Right cardiac atrium (tissue), 5 donors: Measurements from ENCODE around the gene COL24A1. TPM values are rescaled to one million over a fixed set of nuclear protein-coding genes. Genes with fewer than 3 reads are reported as not detected.

Experiments
- ATAC-seq, 2 donors: fragments of 200-7000 bp; cut with Tn5 transposase; one replicate each; pipeline versions ENCODE4 v1.8.0 to v1.9.1; 2020; ENCODE audit warnings: moderate library complexity in 2 of 2, mild to moderate bottlenecking in 1 of 2
- DNase-seq, 3 donors: peaks; one replicate each; pipeline ENCODE4 v3.0.0-alpha.2; 2020
- H3K27ac ChIP-seq: one replicate; pipeline ENCODE4 v1.5.1; 2013; ENCODE audit warnings: mild to moderate bottlenecking, low read length, control low read depth, moderate library complexity
- H3K27me3 ChIP-seq: one replicate; pipeline ENCODE4 v1.6.1; 2013; ENCODE audit not compliant: control insufficient read depth, insufficient read depth
- H3K4me1 ChIP-seq: one replicate; pipeline ENCODE4 v1.6.1; 2013; ENCODE audit warnings: low read length; ENCODE audit not compliant: control insufficient read depth, insufficient read depth
- H3K4me3 ChIP-seq: one replicate; pipeline ENCODE4 v1.5.1; 2013; ENCODE audit warnings: low read length, control low read depth
- H3K9me3 ChIP-seq: one replicate; pipeline ENCODE4 v1.6.1; 2013; ENCODE audit warnings: low read length; ENCODE audit not compliant: control insufficient read depth
- WGBS: extraction: QIAGEN DNeasy Blood & Tissue Kit; methylation state at CpG from one replicate; pipeline ENCODE4 v1.1.7; 2013; 5-methylcytosine and 5-hydroxymethylcytosine counted together
- intact Hi-C, 4 donors: fragments of 100-400 bp; cut with DNase I; formaldehyde crosslinking; loops; one replicate each; pipeline versions ENCODE4 v1.11.0 to v1.14.0; 2022 to 2023
- polyA plus RNA-seq: library from polyadenylated mRNA; stranded (reverse); fragments of 200-250 nt; gene quantifications from one replicate; pipeline ENCODE4 v1.2.3, GENCODE V29; 2013
- total RNA-seq, 4 donors: library from RNA; stranded (reverse); fragmentation: NEBNext Ultra II Directional; extraction: Animal tissue kit (Norgen Biotek cat#: 25700); gene quantifications; one replicate each; pipeline ENCODE4 v1.2.1, GENCODE V29; 2021
- donor health status: healthy with polysubstance abuse.
- donor health status: DM: no; HTN: yes; CAD: no.
- donor health status: DM: no; HTN: no; CAD: no.
- donor health status: DM: no; HTN: yes; CAD: no; lungs with severe emphysema.
- donor health status: DM: yes; HTN: yes; CAD: no.

Gene COL24A1
- total and polyA plus RNA-seq, 5 donors, result 0.93 to 6.9 (median 4.7) TPM

DNA sequence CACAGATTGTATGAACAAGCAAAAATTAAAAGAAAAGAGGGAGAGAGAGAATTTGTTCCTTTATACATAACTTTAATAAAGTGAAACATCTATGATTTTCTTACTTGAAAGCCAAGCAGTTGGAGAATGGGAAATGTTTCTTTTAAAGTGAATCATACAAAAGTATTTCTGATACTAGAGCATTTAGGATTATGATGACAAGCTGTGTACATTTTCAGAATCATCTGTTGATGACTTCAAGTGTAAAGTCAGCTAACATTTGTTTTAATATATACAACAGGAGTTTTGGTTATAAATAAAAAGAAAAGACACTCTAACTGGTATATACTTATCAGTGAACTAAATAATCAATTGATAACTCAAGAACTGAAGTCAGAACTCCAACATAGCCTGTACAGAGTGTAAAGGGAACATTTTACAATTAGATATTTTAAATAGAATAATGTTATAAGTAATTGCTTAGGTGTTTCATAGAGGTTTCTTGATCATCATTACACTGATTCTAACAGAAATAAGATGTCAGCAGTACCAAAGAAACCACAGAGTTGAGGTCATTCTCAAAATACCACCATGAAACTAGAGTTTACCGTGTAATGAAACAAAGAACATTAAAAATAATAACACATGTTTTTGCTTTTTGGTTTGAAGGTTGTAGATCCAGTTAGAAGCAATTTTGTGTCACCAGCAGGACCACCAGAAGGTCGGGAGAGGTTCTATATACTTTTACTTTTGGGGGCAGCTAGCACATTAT is 103.4 kb downstream of the COL24A1 start:
- Histone ChIP-seq H3K9me3 (no peaks in the 10 kb centered on the region), H3K27me3 (no peaks in the 10 kb centered on the region), H3K4me1 (no peaks in the 10 kb centered on the region), H3K27ac (no peak overlapping the region), H3K4me3 (no peak overlapping the region)
- WGBS, result 78% methylated on average over 2 of the region's 2 CpGs
- DNase-seq (no peak), ATAC-seq (no peak)
- intact Hi-C loops, result no loop called here

DNA sequence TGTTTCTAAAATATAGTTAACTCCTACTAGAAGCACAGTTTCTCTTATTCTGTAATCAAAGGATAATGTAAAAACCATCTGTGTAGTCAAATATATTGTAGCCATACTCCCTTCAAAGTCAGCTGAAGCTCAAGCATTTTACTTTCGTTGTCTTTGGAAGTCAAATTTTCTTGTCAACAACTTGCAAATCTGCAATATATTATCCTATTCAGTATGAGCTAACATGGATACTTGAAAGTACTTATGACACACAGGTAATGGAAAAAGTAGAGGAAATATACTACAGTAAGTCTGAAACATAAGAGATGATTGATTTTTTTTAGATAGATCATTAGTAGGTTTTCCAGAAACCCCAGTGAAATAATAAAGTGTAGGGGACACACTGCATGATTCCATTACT is 121.5 kb downstream of the COL24A1 start:
- intact Hi-C loops, result no loop called here
- no peak for ATAC-seq
- Histone ChIP-seq H3K4me3 (no peak overlapping the region), H3K27ac (no peak overlapping the region), H3K27me3 (no peaks in the 10 kb centered on the region), H3K9me3 (no peaks in the 10 kb centered on the region), H3K4me1 (no peaks in the 10 kb centered on the region)
- WGBS, result 56% methylated on average over 1 of the region's 1 CpG
- no peak for DNase-seq

DNA sequence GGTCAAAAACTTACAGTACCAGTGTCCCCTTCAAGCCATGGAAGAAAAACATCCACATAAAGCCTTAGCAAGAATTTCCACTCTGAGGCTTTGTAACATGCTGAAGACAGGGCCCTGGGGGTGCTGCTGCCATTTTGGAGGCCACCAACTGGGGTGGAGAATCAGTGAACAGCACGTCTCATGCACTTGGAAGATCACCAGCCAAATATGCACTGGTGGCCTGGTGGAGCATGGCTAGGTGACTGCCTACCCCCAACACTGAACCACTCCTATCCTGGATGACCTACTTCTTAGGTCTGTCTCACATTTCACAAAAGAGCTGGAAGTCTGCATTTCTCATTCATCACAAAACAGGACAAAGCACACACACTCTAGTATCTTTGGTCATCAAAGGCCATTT is 126.4 kb downstream of the COL24A1 start:
- DNase-seq (no peak), ATAC-seq (no peak)
- 82% methylated on average over 1 of the region's 1 CpG for WGBS
- Histone ChIP-seq H3K27me3 (no peaks in the 10 kb centered on the region), H3K4me1 (no peaks in the 10 kb centered on the region), H3K9me3 (no peaks in the 10 kb centered on the region), H3K27ac (no peak overlapping the region), H3K4me3 (no peak overlapping the region)
- intact Hi-C loops, result no loop called here

DNA sequence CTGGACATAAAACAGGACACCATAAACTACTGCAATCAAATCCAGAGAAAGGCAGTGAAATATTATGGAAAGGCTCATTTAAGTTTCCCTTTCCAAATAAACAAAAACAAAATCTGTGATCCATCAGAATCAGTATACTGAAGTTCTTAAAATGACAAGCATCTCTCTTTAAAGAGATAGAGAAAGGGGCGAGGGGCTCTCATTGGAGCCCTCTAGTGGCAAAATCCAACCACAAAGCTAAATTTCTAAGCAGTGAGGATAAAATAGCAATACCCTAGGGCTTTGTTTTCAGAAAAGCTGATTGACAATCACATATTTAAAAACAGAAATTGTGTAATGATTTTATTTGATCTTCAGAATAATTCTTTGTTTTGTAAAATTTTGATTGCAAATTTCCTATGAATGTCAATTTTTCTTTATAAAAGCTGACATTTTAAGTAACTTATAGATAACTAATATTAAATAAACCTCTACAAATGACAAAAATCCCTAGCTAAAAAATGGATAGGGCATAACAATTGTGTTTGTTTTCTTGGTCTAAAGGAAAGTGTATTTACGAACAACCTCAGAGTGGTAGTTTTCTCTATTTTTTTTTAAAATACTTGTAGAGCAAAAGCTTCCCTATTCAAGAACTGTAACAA is 138.2 kb downstream of the COL24A1 start:
- no peaks in the 10 kb centered on the region for H3K27me3 ChIP-seq
- no peak for ATAC-seq
- no peaks in the 10 kb centered on the region for H3K9me3 ChIP-seq
- H3K27ac ChIP-seq, result no peak overlapping the region
- no peak for DNase-seq
- H3K4me1 ChIP-seq, result no peaks in the 10 kb centered on the region
- H3K4me3 ChIP-seq, result no peak overlapping the region
- WGBS, result 43% methylated on average over 2 of the region's 2 CpGs
- intact Hi-C loops, result no loop called here

GRCh38 chr1:86016076-86016759 is 140.4 kb downstream of the COL24A1 start:
- ATAC-seq (no peak), DNase-seq (no peak)
- H3K27ac ChIP-seq, result no peak overlapping the region
- no peak overlapping the region for H3K4me3 ChIP-seq
- intact Hi-C loops, result no loop called here
- H3K27me3 ChIP-seq, result no peaks in the 10 kb centered on the region
- H3K4me1 ChIP-seq, result no peaks in the 10 kb centered on the region
- WGBS, result 93% methylated on average over 2 of the region's 2 CpGs
- no peaks in the 10 kb centered on the region for H3K9me3 ChIP-seq

GRCh38 chr1:86015375-86015774 is 141.2 kb downstream of the COL24A1 start:
- Histone ChIP-seq H3K4me3 (no peak overlapping the region), H3K27ac (no peak overlapping the region), H3K4me1 (no peaks in the 10 kb centered on the region), H3K9me3 (no peaks in the 10 kb centered on the region), H3K27me3 (no peaks in the 10 kb centered on the region)
- DNase-seq, result no peak
- intact Hi-C loops, result no loop called here
- ATAC-seq, result no peak
- 97% methylated on average over 1 of the region's 1 CpG for WGBS

DNA sequence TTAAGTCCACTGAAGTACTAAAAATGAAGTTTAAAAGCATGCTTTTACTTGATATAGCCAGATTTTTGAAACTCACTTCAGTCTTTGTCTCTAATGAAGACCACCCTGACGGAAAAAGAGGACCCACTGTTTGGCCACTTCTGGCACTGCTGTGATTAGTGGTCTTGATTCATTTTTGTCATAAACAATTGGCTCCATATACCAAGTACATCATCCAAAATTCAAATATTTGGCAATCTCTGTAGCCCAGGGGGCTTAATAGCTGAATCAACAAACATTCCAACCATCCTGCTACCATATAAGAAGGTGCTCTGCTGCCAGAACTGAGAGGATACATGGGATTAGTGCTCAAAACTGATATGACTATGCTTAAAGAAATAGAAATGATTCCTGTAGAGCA is 156.0 kb downstream of the COL24A1 start:
- no peak for ATAC-seq
- Histone ChIP-seq H3K9me3 (no peaks in the 10 kb centered on the region), H3K4me1 (no peaks in the 10 kb centered on the region), H3K4me3 (no peak overlapping the region), H3K27me3 (no peaks in the 10 kb centered on the region), H3K27ac (no peak overlapping the region)
- no peak for DNase-seq
- intact Hi-C loops, result no loop called here
- 70% methylated on average over 1 of the region's 1 CpG for WGBS

DNA sequence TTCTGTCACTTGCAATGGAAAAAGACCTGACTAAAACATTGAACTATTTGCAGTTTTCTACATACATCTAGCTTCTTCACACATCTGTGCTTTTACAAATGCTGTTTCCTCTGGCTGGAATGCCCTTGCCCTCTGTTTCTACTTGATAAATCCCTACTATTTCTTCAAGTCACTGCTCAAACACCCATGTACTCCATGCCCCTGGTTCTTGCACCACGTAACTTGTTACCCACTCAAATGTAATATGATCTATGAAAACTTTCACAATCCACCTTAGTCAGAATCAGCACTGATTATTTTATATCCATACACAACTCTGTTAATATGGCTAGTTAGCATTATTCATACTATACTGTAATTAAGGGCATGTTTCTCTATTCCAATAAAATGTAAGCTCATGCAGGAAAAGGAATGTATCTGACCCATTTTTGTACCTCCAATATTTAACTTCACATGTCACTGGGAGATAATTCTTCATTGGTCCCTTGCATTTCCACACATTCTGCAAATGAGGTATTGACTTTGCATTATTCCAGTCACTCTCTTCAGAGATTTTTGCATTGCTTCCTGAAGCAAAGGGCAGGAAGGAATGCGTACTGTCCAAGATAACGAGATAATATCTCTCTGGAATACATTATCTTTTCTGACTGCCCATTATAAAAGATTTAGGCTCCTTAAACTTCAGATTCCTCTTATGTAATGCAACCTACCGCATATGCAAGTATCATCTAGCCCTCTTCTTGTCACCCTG is 158.3 kb downstream of the COL24A1 start:
- intact Hi-C loops, result no loop called here
- Histone ChIP-seq H3K4me3 (no peak overlapping the region), H3K9me3 (no peaks in the 10 kb centered on the region), H3K27ac (no peak overlapping the region), H3K4me1 (no peaks in the 10 kb centered on the region), H3K27me3 (no peaks in the 10 kb centered on the region)
- DNase-seq, result no peak
- 79% methylated on average over 4 of the region's 4 CpGs for WGBS
- ATAC-seq, result no peak

GRCh38 chr1:85992791-85993190 is 163.8 kb downstream of the COL24A1 start:
- Histone ChIP-seq H3K27me3 (no peaks in the 10 kb centered on the region), H3K27ac (no peak overlapping the region), H3K9me3 (no peaks in the 10 kb centered on the region), H3K4me3 (peak overlapping the region; percentile 32), H3K4me1 (no peaks in the 10 kb centered on the region)
- intact Hi-C loops, result no loop called here
- DNase-seq (no peak), ATAC-seq (no peak)
- 23% methylated on average over 2 of the region's 2 CpGs for WGBS

- ATAC-seq, result no peak
- 85% methylated on average over 1 of the region's 1 CpG for WGBS
- no peak for DNase-seq
- intact Hi-C loops, result no loop called here
- no peaks in the 10 kb centered on the region for H3K27me3 ChIP-seq
- H3K4me1 ChIP-seq, result no peaks in the 10 kb centered on the region
- no peaks in the 10 kb centered on the region for H3K9me3 ChIP-seq
- H3K27ac ChIP-seq, result no peak overlapping the region
- H3K4me3 ChIP-seq, result no peak overlapping the region
Measured at GRCh38 chr1:85991261-85991660, 165.3 kb downstream of the COL24A1 start.

DNA sequence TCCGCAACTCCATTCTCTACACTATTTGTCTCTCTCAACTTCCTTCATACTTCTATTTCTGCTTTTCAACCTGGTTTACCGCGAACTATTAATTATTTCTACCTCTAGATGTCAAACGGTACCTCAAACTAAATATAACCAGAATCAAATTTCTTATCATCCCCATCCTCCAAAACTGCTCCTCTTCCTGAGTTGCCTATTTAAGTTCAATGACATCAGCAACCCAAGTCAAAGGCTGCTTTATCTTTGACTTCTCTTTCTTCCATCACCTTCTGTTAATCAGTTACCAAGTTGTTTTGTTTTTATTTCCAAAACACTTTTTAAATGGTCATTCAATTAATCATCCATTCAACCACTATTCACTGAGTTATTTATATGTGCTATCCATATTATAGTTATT is 171.9 kb downstream of the COL24A1 start:
- Histone ChIP-seq H3K4me1 (no peaks in the 10 kb centered on the region), H3K4me3 (no peak overlapping the region), H3K27me3 (no peaks in the 10 kb centered on the region), H3K27ac (no peak overlapping the region), H3K9me3 (no peaks in the 10 kb centered on the region)
- no peak for ATAC-seq
- WGBS, result 70% methylated on average over 4 of the region's 4 CpGs
- intact Hi-C loops, result no loop called here
- no peak for DNase-seq
